ENCODE data around the gene EFS.

DNA sequence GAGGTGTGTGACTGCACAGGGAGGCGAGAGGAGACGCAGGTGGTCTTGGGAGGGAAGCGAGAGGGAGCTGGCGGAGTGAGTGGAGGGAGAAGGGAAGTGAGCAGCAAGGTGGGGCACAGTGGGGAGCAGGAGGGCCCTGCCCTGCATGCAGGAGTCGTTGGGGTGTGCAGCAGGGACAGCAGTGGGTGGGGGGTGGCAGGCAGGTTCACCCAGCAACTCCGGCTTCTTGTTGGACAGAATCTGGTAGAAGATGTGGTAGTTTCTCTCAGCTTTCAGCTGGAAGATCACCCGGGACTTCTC lies 38.1 kb upstream of the EFS start:
- no peak for TF ChIP-seq CTCF (IDR thresholded peaks at IDR 0.05)
- TF ChIP-seq EZH2 (IDR thresholded peaks at IDR 0.05; ENCODE audit: borderline replicate concordance, insufficient read depth, low read depth, low read length, poor library complexity, severe bottlenecking), result no peak

Data from B cell (primary cell).